GM21529 (cell line): ENCODE results near the gene RAPGEF1.
A peak's percentile ranks its signal among the peaks of the same experiment; 100 is the strongest.
"Not testable (repeated sequence)": the region's sequence is repeated elsewhere in the genome, so short reads cannot be mapped to it uniquely, and the experiment has no call there.

ENCODE experiments used
- ATAC-seq: cut with Tn5 transposase; IDR thresholded peaks from one replicate; pipeline ENCODE4 v1.9.1; 2021; ENCODE audit not compliant: unreplicated experiment

Gene RAPGEF1

GRCh38 chr9:131656356-131657036 is 83.4 kb downstream of the RAPGEF1 start:
- peak; percentile 77 for ATAC-seq

GRCh38 chr9:131654369-131654768 is 85.5 kb downstream of the RAPGEF1 start:
- not testable (repeated sequence) for ATAC-seq

GRCh38 chr9:131651599-131651998 is 88.3 kb downstream of the RAPGEF1 start:
- no peak for ATAC-seq

GRCh38 chr9:131651160-131651559 is 88.7 kb downstream of the RAPGEF1 start:
- no peak for ATAC-seq

- ATAC-seq = no peak
These were observed 89.6 kb downstream of the RAPGEF1 start for GRCh38 chr9:131650254-131650653.

- no peak for ATAC-seq
These were observed 90.2 kb downstream of the RAPGEF1 start for GRCh38 chr9:131649646-131650045.

- peak; percentile 48 for ATAC-seq
These were observed 94.6 kb downstream of the RAPGEF1 start for GRCh38 chr9:131645078-131645776.

- ATAC-seq = peak; percentile 64
These were observed 97.3 kb downstream of the RAPGEF1 start for GRCh38 chr9:131642496-131643083.

- ATAC-seq = no peak
These were observed 98.0 kb downstream of the RAPGEF1 start for GRCh38 chr9:131641618-131642495.

GRCh38 chr9:131640438-131641137 is 99.3 kb downstream of the RAPGEF1 start:
- no peak for ATAC-seq

- no peak for ATAC-seq
These were observed 100.0 kb downstream of the RAPGEF1 start for GRCh38 chr9:131639769-131640437.

- ATAC-seq = no peak
These were observed 103.3 kb downstream of the RAPGEF1 start for GRCh38 chr9:131636593-131636992.

- ATAC-seq = no peak
These were observed 104.0 kb downstream of the RAPGEF1 start for GRCh38 chr9:131635892-131636291.

GRCh38 chr9:131635285-131635684 is 104.6 kb downstream of the RAPGEF1 start:
- ATAC-seq = no peak

- ATAC-seq = no peak
These were observed 106.3 kb downstream of the RAPGEF1 start for GRCh38 chr9:131633491-131634031.

GRCh38 chr9:131631306-131631705 is 108.6 kb downstream of the RAPGEF1 start:
- no peak for ATAC-seq

GRCh38 chr9:131630205-131630831 is 109.6 kb downstream of the RAPGEF1 start:
- peak; percentile 43 for ATAC-seq

- ATAC-seq = peak; percentile 14
These were observed 110.1 kb downstream of the RAPGEF1 start for GRCh38 chr9:131629825-131630204.

GRCh38 chr9:131629226-131629500 is 110.7 kb downstream of the RAPGEF1 start:
- ATAC-seq = no peak
